Measurements from ENCODE around the gene IGLL5.

IGLL5 gene

GRCh38 chr22:22865311-22866072 is 22.1 kb upstream of the IGLL5 start:
- DNase-seq: no peak

- DNase-seq: no peak
Measured at GRCh38 chr22:22866381-22867111, 21.1 kb upstream of the IGLL5 start.

- no peak for DNase-seq
Measured at GRCh38 chr22:22867996-22868715, 19.5 kb upstream of the IGLL5 start.

DNA sequence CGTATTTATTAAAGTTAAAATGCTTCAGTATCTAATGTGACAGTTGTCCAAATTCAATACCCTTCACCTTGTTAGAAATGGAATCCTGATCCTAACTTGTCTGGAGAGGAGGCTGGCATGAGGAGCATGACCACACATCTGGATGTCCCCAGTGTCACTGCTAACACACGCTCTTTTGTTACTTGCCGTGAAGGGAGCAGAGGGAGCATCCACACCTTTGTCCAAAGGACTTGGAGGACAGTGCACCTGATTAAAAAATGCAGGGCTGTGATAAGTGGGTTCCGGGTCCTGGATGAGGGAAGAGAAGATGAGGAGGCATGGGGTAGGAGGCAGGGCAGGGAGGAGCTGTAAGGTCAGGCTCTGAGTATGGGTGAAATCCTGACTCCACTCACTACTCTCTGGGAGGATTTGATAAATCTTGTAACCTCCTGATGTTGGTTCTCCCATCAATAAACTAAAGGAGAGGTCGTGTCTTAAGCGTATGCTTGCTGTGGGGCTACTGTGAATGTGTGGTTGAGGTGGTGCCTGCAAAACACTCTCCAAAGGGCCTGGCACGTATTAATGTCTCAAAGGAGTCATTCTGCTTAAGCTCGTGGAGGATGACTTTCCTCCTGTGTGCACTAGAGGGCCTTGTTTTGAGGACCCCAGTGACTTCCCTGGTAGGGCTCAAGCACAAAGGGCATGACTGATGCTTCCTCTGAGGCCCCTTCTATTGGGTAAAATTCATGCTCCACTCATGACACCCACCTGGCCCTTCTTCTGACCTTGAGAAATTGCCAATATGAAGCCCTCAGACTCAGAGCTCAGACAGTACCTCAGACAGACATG is 16.8 kb upstream of the IGLL5 start:
- no peak for DNase-seq

GRCh38 chr22:22871536-22872278 is 15.9 kb upstream of the IGLL5 start:
- no peak for DNase-seq

DNA sequence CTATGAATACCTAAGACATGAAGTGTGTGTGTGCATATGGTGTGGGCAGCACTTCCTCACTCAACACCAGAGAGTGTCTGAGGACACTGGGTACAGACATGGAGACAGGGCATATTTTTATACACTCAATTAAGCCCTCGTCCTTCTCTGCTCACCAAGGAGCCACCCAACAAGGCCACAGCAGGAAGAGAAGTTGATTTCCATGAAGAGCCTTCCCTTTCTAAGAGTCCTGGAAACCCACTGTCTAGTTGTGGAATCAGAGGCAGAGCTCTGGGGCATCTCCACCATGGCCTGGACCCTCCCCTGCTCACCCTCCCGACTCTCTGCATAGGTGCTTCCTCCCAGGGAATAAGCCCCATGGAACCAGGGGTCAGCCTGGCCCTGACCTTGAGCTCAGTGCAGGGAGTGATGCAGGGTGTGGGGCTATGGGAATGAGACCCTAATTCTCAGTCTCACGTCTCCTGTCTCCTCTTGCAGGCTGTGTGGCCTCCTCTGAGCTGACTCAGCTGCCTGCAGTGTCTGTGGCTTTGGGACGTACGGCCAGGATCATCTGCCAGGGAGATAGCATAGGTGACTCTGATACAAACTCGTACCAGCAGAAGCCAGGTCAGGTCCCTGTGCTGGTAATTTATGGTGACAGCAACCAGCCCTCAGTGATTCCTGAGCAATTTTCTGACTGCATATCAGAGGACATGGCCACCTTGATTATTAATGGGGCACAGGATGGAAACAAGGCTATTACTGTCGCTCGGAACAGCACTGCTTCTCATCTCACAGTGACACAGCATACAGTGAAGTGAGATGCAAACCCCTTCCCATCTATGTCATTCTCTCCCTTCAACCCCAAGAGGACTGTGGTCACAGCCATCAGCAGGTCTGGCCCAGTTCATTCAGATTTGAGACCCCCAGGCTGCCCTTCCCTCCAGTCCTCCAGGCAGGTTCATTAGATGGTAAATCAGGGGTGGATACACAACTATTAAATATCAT is 14.6 kb upstream of the IGLL5 start:
- DNase-seq: no peak

DNA sequence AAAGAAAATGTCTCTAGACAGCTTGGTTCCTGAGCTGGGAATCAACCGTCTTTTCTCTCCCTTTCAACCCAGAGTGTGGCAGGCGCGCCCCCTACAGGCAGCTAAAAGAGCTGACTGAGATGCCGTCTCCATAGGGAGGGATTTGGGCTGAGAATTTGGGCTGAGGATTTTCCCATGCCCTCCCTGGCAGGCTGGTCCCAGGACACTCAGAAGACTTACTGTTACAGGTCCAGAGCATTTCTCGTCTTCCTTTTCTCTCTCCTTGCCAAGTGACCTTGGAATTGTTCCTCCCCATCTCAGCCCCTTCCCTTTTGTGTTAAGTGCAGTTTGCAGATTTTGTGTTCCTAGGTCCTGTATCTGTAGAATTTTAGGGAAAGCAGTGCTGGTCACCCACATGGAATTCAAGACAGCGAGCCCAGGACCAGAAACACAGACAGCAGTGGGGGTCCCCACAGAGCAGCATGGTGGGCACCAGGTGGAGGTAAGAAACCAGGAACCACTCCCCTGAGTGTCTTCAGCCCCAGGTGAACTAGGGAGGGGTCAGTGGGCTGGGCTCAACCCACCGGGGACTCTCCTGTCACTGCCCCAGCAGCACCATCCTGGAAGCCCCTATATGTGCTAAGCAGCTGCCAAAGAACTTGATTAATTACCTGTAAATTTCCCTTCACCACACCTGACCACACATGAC is 9.9 kb upstream of the IGLL5 start:
- no peak for DNase-seq

DNA sequence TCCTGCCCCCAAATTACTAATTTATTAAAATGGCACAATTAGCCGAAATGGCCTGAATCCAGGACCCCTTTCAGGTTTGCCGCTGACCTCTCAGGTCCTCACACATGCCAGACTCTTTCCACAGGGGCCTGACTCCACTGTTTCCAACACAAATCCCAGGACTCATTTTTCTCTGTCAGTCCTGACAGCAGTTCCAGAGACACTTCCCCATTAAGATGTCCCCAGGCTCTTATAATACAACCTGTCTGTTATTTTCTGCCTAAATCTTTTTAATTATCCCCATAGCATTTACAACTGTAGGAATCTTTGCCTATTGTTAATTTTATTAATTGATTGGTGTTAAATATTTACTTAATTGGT is 9.4 kb upstream of the IGLL5 start:
- no peak for DNase-seq

DNA sequence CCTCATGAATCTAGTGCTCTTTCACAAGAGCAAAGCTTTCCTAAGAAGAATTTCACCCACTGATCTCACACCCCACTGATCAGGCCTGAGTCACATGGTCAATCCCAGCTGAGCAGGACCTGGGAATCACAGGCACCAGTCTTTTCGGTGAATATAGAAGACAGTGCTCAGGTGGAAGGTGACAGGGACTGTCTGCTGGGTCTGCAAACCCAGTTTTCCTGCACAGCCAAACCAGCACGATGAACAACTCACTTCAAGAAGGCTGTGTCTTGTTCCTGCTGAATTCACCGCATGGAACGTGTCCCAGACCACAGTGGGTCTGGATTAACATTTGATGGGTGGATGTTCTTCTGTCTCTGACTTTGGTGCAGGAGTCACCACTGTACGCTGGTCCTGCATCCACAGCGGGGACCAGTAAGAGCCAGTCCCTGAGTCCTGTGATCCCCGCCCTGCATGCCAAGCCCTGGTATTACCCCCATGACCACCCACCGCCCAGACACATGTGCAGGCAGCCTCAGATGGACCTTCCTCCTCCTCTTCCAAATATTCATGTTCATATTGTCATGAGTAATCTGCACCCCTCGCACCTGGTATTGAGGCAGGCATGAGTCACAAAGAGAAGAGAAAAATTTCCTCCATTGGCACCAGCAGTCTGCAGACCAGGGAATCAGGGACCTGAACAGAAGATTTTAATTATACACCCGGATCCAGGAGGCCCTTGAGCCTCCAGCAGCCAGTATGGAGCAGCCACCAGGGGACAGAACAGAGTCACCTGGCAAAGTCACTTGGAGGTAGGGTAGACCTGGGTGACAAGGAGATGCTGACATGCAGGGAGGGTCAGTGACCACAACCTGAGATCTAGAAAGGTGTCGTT is 8.6 kb upstream of the IGLL5 start:
- DNase-seq: no peak

- DNase-seq: no peak
Measured at GRCh38 chr22:22879675-22880155, 7.9 kb upstream of the IGLL5 start.

- DNase-seq: no peak
Measured at GRCh38 chr22:22880645-22881044, 7.0 kb upstream of the IGLL5 start.

DNA sequence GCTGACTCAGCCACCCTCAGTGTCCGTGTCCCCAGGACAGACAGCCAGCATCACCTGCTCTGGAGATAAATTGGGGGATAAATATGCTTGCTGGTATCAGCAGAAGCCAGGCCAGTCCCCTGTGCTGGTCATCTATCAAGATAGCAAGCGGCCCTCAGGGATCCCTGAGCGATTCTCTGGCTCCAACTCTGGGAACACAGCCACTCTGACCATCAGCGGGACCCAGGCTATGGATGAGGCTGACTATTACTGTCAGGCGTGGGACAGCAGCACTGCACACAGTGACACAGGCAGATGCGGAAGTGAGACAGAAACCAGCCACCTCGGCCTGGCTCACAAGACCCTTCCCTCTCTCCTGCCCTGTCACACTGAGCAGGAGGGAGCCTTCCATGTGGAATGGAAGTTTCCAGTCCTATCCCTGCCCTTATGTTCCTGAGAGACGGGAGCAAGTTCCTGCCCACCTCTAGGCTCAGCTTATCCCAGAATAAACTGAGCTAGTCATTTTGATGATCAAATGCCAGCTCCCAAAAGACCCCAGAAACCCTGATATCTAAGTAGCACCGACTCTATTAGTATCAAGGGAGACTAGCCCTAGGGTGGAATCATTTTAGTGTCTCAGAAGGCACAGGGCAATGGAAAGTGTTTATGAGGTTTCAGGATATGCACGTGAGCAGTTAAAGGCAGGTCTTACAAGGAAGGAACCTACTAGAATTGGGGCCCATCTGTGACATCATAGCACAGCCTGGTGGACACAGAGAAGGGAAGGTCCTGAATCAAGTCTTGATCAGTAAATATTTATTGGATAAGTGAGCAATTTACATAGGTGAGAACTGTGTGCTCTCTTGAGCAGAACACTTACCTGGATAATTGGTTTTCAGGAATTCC is 6.3 kb upstream of the IGLL5 start:
- DNase-seq: no peak

DNA sequence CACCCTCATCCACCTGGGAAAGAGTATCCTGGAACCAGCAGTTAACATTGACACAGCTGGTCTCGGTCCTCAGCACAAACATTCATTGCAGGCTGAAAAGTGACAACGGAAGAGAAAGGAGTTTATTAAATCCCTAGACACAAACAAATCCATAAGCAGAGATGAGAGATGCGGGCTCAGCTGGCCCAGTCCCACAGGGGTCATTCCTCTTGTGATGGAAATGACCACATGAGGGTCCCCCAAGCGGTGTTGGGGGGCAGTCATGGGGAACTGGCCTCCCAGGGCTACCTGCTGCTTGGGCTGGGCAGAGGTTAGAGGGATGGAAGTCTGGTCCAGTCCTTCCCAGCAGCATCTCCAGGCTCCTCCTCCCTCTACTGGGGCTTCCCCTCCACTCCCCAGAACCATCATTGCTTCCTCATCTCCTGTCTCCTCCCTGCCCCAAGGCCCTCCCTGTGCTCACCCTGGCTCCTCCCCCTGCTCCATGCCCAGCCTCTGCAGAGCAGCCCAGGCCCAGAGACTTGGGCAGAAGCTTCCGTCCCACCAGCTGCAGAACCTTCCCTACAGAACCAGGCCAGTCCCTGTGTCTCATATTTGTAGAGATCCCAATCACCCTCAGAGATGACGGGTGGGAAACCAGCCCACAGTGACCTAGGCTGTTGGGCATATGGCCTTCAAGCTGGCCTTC is 5.4 kb upstream of the IGLL5 start:
- no peak for DNase-seq

- no peak for DNase-seq
Measured at GRCh38 chr22:22883090-22883727, 4.4 kb upstream of the IGLL5 start.

DNA sequence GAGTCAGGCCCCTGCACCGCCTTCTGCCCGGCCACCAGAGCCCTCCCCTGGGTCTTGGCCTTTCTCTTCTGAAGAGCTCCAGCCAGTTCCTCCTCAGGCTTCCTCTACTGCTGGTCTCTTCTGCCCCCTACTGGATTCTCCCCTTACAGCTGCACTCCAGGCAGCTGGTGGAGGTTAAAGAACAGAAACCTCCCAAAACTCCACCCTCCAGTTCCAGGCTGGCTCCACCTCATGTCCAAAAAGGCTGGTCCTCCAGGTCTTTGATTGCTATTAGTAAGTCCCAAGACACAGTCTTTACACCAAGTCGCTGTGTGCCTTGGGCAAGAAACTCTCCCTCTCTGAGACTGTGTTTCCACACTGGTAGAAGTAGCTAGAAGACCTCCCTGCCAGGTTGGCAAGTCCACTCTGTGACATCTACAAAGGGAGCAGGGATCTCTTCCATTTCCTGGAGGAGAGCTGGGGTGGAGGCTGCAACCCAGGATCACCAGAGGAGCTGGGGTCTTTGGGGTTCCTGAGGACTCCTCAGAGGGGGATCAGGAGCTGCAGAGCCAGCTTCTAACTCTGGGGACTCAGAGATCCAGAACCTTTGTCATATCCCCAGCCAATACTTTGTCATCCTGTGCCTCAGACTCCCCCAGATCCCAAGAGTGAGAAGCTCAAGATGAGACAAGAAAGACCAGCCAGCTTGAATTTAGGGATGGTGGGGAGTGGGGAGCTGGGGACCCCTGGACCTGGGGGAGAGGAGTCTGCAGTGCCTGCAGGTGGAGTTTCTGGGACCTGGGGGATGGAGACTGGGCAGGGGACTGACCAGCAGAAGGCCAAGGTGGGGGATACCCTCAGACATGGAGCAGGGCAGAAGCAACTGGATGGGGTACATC is 3.4 kb upstream of the IGLL5 start:
- no peak for DNase-seq
